SW480 (cell line): ENCODE measurements around the gene ZMIZ1.

ENCODE experiments used
- DNase-seq: peaks from one replicate; pipeline ENCODE4 v3.0.0-alpha.2; 2016; ENCODE audit warnings: low spot score

ZMIZ1 gene

GRCh38 chr10:79231908-79232307, 163.1 kb downstream of the ZMIZ1 start:
- DNase-seq, result no peak

- no peak for DNase-seq
These were observed 164.1 kb downstream of the ZMIZ1 start for GRCh38 chr10:79232864-79233263.

DNA sequence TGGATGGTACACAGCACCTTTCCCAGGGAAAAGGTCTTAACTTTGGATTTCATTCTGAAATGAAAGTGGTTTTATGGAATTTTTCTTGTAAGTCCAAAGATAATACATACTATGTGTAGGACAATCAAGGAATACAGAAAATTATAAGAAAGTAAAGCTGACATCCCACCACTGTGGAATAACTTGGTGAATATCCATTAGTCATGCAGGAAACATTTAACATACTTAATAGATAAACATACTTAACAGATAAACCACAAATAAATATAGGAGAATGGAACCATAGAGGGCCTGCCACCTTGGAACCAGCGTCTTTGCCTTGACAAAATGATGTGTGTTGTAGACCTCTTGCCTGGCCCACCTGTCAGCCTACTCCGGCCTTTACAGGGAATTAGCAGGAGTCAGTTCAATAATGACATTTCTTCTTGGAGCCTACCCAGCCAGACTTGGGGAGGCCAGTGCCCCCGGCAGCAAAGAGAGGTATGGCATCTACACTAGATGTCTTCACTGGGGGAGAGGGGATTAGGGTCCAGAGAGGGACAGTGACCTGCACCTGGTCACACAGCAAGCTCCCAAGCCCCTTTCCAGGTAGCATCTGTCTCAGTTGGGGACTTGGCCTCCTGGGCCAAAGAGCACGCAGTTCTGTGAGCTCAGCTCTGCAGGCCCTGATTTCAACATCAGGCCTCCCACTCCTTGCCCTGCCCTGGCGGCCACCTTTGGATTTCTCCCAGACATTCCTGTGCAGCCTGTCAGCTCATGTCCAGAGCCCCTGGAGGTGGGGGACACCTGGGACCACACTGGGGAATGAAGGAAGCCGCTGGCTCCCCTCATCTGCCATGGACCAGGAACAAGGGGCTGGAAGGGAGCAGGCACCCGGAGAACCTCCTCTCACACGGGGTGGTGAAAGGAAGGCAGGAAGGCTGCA, 165.9 kb downstream of the ZMIZ1 start:
- DNase-seq, result no peak

DNA sequence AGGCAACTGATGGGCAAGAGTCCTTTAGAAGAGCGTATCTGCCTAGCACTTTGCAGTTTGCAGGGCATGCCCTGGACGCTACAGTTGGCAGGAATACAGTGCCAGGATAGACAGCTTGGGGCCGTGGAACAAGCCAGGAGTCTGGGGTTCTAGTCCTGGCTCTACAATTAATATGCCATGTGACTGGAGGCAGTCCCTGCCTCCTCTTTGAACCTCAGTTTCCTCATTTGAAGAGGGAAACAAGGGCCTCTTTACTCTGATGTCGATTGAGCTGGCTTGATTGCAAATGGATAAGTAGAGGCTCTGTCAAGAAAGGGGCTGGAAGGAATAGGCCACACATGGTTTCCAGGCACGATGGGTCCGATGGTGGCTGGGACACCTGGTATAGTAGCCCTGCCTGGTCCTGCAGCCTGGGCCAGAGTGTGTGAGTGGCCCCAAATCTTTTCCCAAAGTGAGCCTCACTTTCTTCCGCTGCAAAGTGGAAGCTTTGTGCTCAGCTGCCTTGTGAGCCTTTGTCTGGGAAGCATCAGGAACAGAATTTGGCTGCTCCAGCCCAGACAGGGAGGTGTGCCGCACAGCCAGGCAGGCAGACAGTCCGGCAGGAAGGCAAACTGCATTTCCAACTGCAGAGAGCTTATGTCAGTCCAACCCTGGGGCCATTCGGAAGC, 167.1 kb downstream of the ZMIZ1 start:
- no peak for DNase-seq

DNA sequence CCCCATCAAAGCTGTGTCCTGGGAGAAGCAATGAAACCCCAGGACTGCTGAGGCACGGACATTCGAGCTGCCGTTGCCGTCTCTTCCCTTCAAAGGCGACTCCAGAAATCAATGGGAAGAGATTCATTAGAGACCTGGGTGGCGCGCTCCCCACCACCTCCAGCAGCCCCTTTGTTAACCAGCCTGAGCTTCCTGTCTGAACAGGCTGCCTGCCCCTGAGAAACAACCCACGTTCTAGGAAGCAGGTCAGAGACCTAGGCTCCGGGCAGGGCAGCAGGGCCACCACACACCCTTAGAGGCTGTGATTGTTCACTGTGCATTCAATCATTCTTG, 167.6 kb downstream of the ZMIZ1 start:
- no peak for DNase-seq

GRCh38 chr10:79237454-79238157, 168.8 kb downstream of the ZMIZ1 start:
- no peak for DNase-seq

DNA sequence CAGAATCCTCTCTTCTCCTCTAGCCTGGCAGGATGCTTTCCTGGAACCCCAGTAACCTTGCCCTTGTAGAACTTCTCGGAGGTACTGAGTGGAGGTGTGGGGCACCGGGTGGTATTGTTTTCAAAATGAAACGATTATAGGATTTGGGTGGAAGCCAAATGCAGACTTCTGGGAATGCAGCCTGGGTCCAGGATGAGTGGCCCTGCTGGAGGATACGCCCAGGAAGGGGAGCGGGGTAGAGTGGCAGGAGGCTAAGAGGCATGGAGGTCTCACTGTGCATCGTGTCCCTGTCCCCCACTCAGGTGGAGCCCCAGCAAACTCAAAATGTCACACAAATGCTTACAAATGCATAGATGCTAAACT, 169.4 kb downstream of the ZMIZ1 start:
- DNase-seq, result no peak

- no peak for DNase-seq
These were observed 169.8 kb downstream of the ZMIZ1 start for GRCh38 chr10:79238606-79239005.

DNA sequence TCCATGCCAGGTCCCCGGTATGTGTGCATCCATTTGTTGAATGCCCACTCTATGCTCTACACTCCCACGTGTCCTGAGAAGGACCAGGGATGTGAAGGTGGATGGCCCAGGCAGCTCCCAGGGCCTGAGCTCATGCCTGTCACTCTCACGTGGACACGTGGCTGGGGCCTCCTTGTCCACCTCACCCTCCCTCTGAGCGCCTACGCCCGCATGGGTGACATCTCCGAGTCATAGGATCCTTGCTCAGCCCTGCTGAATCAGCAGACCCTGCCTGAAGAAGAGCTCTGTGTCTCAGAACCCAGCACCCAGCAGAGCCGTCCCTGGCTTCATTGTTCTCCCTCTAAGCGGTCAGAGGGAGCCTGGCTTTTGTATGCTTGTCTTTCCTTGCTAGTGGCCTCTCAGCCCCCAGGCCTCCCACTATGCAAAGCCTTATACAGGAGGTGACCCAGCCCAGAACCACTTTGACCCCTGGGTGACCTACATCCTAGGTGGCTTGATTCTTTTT, 170.6 kb downstream of the ZMIZ1 start:
- DNase-seq, result no peak

- DNase-seq, result no peak
These were observed 171.3 kb downstream of the ZMIZ1 start for GRCh38 chr10:79239924-79240581.

GRCh38 chr10:79241629-79241989, 172.8 kb downstream of the ZMIZ1 start:
- DNase-seq, result no peak

DNA sequence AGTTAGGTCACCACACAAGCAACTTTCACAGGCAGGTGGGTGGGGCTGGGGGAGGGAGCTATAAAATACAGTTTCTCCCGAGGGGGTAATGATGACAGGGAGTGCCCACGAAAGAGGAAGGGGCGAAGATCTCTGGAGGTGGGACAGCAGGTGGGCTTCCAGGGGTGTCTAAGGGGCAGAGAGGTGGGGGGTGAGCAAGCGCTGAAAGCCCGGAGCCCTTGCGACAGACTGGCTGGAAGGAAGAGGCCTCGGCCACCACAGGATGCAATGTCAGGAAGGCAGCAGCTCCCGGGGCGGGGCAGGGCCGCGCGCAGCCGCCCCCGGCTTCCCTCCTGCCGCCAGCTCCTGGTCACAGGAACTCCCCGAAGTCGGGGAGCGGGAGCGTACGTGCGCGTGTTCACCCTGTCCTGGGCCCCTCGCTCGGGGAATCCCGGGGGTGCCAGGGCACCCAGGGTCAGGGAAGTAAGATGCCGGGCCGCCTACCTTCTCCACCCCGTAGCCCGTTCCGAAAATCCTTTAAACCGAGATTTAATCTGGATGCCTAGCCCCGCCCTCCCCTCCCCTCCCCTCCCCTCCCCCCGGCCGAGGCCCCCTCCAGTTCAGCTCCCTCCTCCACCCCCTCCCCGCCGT, 173.3 kb downstream of the ZMIZ1 start:
- DNase-seq, result no peak

DNA sequence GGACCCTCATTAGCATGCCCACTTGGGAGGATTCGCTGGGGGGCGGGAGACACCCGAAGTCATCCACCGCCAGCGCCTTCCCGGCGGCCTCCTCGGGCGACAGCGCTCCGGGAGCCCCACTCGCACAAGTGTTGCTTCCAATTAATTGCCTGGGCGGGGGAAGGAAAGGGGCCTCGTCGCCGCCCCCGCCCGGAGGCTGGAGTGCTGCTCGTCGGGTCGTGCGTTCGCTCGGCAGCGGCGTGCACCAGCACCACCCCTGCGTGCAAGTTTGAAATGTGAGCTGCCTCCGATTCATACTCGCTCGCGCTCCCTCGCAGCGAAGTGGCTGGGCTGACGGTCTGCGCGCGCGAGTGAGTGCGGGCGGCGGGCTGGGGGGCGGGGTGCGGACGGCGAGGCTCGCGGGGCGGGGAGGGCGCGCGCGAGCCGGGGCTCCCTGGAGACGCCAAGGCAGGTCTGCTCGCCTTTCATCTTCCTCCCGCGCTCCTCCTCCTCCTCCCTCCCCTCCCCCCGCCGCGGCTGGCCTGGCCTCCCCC, 173.9 kb downstream of the ZMIZ1 start:
- DNase-seq, result no peak

- DNase-seq, result no peak
These were observed 174.7 kb downstream of the ZMIZ1 start for GRCh38 chr10:79243181-79244067.

DNA sequence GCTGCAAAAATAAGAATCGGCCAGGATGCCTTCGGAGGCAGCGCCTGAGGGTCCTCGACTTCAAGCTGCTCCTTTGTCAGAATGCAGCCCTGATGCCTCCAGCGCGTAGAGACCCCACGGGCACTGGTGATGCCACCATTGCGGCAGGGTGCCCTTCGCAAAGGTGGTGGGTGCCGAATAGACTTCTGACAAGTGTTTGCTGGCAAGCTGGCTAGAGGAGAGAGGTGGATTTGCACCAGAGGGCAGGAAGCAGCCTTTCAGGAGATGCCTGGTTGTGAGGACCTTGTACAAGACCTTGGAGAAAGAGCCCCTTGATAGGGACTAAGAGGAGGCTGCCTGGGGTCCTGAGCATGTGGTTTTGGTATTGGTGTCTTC, 175.3 kb downstream of the ZMIZ1 start:
- DNase-seq, result no peak

GRCh38 chr10:79244841-79245504, 176.2 kb downstream of the ZMIZ1 start:
- no peak for DNase-seq

- no peak for DNase-seq
These were observed 176.9 kb downstream of the ZMIZ1 start for GRCh38 chr10:79245539-79246208.

DNA sequence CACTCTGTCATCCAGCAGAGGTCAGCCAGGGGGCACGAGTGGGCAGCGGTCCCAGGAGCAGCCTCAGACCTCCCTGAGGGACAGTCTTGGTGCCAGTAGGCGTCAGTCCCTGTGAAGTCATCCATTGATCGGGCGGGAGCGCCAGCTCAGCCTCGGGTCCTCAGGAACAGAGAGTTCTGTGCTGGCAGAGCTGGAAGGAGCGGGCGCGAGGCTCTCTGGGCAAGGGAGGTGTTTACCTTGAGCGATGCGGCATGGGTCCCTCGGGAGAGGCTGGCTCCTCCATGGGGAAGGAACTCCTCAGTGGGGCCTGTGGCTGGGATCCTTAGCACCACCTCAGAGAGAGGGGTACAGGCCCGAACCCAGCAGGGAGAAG, 177.4 kb downstream of the ZMIZ1 start:
- DNase-seq, result no peak

DNA sequence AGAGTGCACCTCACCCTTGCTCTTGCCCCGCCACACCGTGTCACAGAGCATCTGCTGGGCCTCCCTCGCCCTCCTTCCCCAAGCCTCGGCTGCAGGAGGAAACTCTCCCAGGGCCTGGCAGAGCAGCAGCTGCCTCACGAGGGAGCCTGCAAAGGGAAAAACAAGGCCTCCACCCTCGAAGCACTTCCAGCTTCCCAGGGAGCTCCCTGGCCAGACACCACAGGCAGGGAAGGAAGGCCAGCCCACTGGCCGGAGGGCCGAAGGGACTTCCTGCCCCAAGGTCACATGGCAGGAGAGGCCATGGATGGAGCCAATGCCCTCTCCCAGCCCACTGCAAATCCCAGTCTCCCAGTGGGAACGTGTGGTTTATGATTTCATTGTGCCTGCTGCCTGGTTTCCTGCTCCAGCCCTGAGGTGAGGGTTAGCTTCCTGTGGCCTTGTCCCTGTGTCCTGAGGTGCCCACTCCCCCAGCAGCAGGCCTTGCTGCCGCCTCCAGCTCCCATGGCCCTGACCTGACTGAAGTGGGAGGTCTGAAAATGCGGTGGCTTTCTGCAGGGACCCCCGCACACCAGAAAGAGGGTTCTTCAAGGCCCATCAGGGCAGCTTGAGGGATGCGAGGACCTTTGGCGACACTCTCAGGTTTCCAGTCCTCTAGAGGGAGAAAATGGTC, 178.0 kb downstream of the ZMIZ1 start:
- no peak for DNase-seq
